ENCODE measurements around the gene OR4D9. TPM values are rescaled to one million over a fixed set of nuclear protein-coding genes. Genes with fewer than 3 reads are reported as not detected.

Gene OR4D9
- total RNA-seq = not detected

GRCh38 chr11:59510941-59511589 is at the start of gene OR4D9:
Gene OR4D9, plus strand, starts transcription at chr11:59511539. Its CDS starts 3,374 bp downstream, at chr11:59514913.

GRCh38 chr11:59473015-59473414 is 38.3 kb upstream of the OR4D9 start, which contains the start of gene OR4D10:
Gene OR4D10, plus strand, starts transcription at chr11:59473315. Its CDS starts 4,115 bp downstream, at chr11:59477430.

GRCh38 chr11:59503276-59503675 is 8.1 kb upstream of the OR4D9 start, which contains the start of gene OR4D11:
Gene OR4D11, plus strand, starts transcription at chr11:59503576. Its CDS starts 0 bp downstream, at chr11:59503576.

Other genes with a start within 250 kb of the OR4D9 start
- not detected for gene OR5AN1, start 152.6 kb upstream of the OR4D9 start, total RNA-seq
- gene OR5A2, start 85.1 kb upstream of the OR4D9 start, total RNA-seq = not detected
- not detected for gene OR5A1, start 75.1 kb upstream of the OR4D9 start, total RNA-seq
- gene OR4D6, start 54.6 kb upstream of the OR4D9 start, total RNA-seq = not detected
- not detected for gene OR4D10, start 38.2 kb upstream of the OR4D9 start, total RNA-seq
- gene OR4D11, start 8.0 kb upstream of the OR4D9 start, total RNA-seq = not detected
- gene OSBP, start 104.2 kb downstream of the OR4D9 start, total RNA-seq = 50.8 TPM
- gene PATL1, start 157.5 kb downstream of the OR4D9 start, total RNA-seq = 15.5 TPM
- gene OR10V1, start 202.3 kb downstream of the OR4D9 start, total RNA-seq = not detected
- gene STX3, start 243.8 kb downstream of the OR4D9 start, total RNA-seq = 129 TPM